Activated CD4-positive, alpha-beta T cell treated with anti-CD3 and anti-CD28 coated beads for 36 hours (primary cell): ENCODE data around the gene MBD5. TPM values are rescaled to one million over a fixed set of nuclear protein-coding genes. Genes with fewer than 3 reads are reported as not detected.
A peak's percentile ranks its signal among the peaks of the same experiment; 100 is the strongest.

Experiments
- ATAC-seq: fragments of 200-7000 bp; cut with Tn5 transposase; one replicate; pipeline ENCODE4 v1.10.0; 2021; ENCODE audit warnings: mild to moderate bottlenecking, moderate library complexity
- CTCF ChIA-PET: fragments of 350-600 bp; sonication (Branson Sonifier 250); formaldehyde crosslinking; loops from one replicate; lab custom pipeline; 2021; ENCODE audit warnings: antibody characterized with exemption; lab: Charles Lee
- POLR2A ChIA-PET: fragments of 350-600 bp; sonication (Branson Sonifier 250); formaldehyde crosslinking; loops from one replicate; lab custom pipeline; 2021; ENCODE audit warnings: antibody characterized with exemption, inconsistent platforms; lab: Charles Lee
- DNase-seq: peaks from one replicate; pipeline ENCODE4 v3.0.0-alpha.2; 2020
- H3K27ac Mint-ChIP-seq: one replicate; pipeline ENCODE4 v1.8.0; 2021; ENCODE audit warnings: mixed read lengths
- H3K27me3 Mint-ChIP-seq: one replicate; pipeline ENCODE4 v1.8.0; 2021; ENCODE audit warnings: mixed read lengths
- H3K36me3 Mint-ChIP-seq: one replicate; pipeline ENCODE4 v1.8.0; 2021; ENCODE audit warnings: low read depth, mixed read lengths
- H3K4me1 Mint-ChIP-seq: one replicate; pipeline ENCODE4 v1.8.0; 2021; ENCODE audit warnings: mixed read lengths
- H3K4me3 Mint-ChIP-seq: one replicate; pipeline ENCODE4 v1.8.0; 2021; ENCODE audit warnings: mild to moderate bottlenecking, moderate library complexity, mixed read lengths
- H3K9me3 Mint-ChIP-seq: one replicate; pipeline ENCODE4 v1.8.0; 2021; ENCODE audit warnings: low read depth, mixed read lengths
- intact Hi-C, 2 experiments: fragments of 100-400 bp; cut with DNase I in 1 of 2; cut with micrococcal nuclease in 1 of 2; formaldehyde crosslinking; loops; one replicate each; pipeline versions ENCODE4 v1.14.2 to v1.15.1; 2022 to 2024; cut with DNase I, micrococcal nuclease
- total RNA-seq, 2 experiments: library from RNA; stranded (reverse); gene quantifications; one replicate each; pipeline ENCODE4 v1.2.3, GENCODE V29; 2021

Gene MBD5
- total RNA-seq, 2 experiments from 2014 or later: 20.1 to 26.5 TPM

DNA sequence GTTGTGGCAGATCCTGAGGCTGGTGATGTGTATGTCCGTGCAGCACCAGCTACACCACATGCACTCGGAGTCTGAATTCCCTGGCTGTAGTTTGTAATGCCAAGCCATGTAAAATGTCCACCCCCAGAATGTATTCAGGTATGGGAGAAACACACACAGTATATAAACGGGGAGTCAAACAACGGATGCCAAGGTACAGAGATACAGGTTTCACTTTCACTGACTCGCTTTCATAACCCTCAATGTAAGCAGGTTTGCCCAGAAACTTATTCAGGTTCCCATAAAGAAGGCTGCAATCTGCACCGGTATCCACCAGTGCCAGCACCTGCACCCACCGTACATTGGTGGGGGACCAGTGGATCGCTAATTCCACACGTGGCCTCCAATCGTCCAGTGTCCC, 237.2 kb downstream of the MBD5 start:
- H3K36me3 Mint-ChIP-seq: peaks cover 30% of the 10 kb centered on the region
- intact Hi-C loops: no loop called here
- H3K27me3 Mint-ChIP-seq: no peaks in the 10 kb centered on the region
- CTCF ChIA-PET: no interaction called here
- no peak overlapping the region for H3K4me3 Mint-ChIP-seq
- DNase-seq: no peak
- H3K4me1 Mint-ChIP-seq: no peaks in the 10 kb centered on the region
- H3K27ac Mint-ChIP-seq: no peak overlapping the region
- peaks cover 25% of the 10 kb centered on the region for H3K9me3 Mint-ChIP-seq
- no peak for ATAC-seq
- POLR2A ChIA-PET: no interaction called here

DNA sequence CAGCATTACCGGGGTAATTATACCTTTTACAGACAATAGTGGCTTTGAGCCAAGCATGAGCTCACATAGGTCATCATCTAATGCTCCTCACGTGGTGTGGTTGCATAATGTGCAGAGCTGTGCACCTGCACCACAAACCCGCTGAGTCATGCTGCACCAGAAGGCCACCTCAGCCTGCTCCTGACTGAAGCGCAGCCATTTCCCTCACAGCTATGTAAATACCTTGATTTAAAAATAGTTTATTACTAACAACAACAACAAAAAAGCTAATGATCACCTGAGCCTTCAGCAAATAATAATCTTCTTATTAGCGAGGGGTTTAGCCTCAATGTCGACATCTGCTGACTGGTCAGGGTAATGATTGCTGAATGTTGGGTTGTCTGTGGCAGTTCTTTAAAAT, 238.8 kb downstream of the MBD5 start:
- DNase-seq (peak; percentile 27), ATAC-seq (no peak)
- ChIA-PET CTCF (no interaction called here), POLR2A (no interaction called here)
- Mint-ChIP-seq H3K36me3 (peaks cover 23% of the 10 kb centered on the region), H3K9me3 (peaks cover 17% of the 10 kb centered on the region), H3K27me3 (no peaks in the 10 kb centered on the region), H3K27ac (no peak overlapping the region), H3K4me3 (no peak overlapping the region), H3K4me1 (no peaks in the 10 kb centered on the region)
- intact Hi-C loops: no loop called here

DNA sequence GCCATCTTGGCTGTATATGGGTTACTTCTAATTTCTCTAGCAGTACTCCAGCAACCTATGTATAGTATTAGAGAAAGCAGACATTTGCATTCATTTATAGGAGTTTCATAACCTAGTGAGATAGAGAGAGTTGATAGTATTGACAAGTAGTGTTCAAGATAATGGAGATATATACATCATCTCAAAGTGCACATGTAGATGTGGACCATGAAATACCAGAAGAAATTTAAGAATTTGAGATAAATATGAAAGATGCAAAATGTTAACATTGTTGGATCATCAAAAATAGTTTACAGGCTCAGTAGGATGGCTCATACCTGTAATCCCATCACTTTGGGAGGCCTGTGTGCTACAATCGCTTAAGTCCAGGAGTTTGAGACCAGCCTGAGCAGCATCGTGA, 243.0 kb downstream of the MBD5 start:
- Mint-ChIP-seq H3K27ac (no peak overlapping the region), H3K27me3 (no peaks in the 10 kb centered on the region), H3K4me1 (no peaks in the 10 kb centered on the region)

DNA sequence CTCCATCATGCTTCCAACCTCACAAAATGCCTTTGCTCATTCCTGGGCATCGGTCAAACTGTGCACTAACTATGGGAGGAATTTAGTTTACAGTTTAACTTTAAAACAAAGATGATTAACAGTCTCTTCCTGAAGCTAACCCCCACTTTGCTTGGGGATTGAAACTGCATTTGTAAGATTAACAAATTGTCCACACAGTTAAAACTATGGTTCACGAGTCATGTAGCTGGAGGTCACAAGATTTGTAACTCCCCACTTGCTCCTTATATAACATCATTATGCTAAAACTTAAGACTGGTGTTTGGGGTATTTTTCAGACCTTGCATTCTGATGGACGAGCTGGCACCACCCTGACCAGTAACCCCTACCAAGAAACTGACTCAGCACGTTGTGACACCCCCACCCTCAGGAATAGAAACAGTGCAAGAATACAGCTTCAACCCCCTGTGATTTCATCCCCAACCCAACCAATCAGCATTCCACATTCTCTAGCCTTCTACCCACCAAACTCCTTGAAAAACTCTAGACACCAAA, 252.3 kb downstream of the MBD5 start:
- Mint-ChIP-seq H3K4me1 (no peaks in the 10 kb centered on the region), H3K27me3 (no peaks in the 10 kb centered on the region), H3K4me3 (no peak overlapping the region), H3K9me3 (peaks cover 2% of the 10 kb centered on the region), H3K36me3 (peaks cover 8% of the 10 kb centered on the region), H3K27ac (no peak overlapping the region)
- DNase-seq (no peak), ATAC-seq (no peak)
- ChIA-PET CTCF (no interaction called here), POLR2A (no interaction called here)
- intact Hi-C loops: no loop called here

More for the DNA sequence above, 243.0 kb downstream of the MBD5 start:
- H3K36me3 Mint-ChIP-seq: peaks cover 8% of the 10 kb centered on the region
- ATAC-seq (no peak), DNase-seq (no peak)
- intact Hi-C loops: no loop called here
- CTCF ChIA-PET: no interaction called here
- H3K4me3 Mint-ChIP-seq: no peak overlapping the region
- H3K9me3 Mint-ChIP-seq: peaks cover 15% of the 10 kb centered on the region
- POLR2A ChIA-PET: no interaction called here

DNA sequence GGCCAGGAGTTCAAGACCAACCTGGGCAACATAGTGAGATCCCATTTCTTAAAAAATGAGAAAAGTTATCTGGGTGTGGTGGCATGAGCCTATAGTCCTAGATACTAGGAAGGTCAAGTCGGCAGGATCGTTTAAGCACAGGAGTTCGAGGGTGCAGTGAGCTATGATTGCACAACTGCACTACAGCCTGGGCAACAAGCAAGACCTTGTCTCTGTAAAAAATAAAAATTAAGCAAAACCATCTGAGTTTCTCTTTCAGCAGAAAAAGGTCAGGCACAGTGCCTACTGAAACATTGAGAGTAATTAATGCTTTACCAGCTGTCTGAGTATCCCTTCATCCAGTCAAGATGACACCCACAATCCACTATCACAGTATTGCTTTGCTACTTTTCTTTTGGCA, 258.3 kb downstream of the MBD5 start:
- POLR2A ChIA-PET: no interaction called here
- no peak overlapping the region for H3K4me3 Mint-ChIP-seq
- H3K9me3 Mint-ChIP-seq: no peaks in the 10 kb centered on the region
- CTCF ChIA-PET: interaction anchor here (1.2 to 1.7 kb wide), 2 partner anchors 41 to 230 kb away, joined by 3 to 9 read pairs; no protein-coding TSS in a partner anchor
- H3K27me3 Mint-ChIP-seq: no peaks in the 10 kb centered on the region
- ATAC-seq (no peak), DNase-seq (no peak)
- H3K36me3 Mint-ChIP-seq: peaks cover 2% of the 10 kb centered on the region
- H3K27ac Mint-ChIP-seq: no peak overlapping the region
- H3K4me1 Mint-ChIP-seq: no peaks in the 10 kb centered on the region
- intact Hi-C loops: no loop called here

DNA sequence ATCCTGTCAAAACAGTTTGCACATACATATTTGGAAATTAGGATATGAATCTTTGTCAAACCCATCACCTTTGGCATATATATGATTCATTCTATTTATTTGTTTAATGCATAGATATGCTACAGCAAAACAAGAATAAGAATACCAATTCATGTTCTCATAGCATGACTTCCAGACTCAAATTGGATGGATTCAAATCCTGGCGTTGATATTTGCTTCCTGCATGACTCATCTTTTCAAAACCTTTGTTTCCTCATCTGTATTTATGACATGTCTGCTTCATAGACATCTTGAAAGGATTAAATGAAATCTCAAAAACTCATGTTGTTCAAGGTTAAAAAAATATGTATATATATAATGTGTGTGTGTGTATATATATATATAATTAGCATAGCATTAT, 261.3 kb downstream of the MBD5 start:
- ChIA-PET CTCF (no interaction called here), POLR2A (no interaction called here)
- intact Hi-C loops: no loop called here
- Mint-ChIP-seq H3K27me3 (no peaks in the 10 kb centered on the region), H3K9me3 (no peaks in the 10 kb centered on the region), H3K4me1 (no peaks in the 10 kb centered on the region), H3K36me3 (peaks cover 2% of the 10 kb centered on the region), H3K4me3 (no peak overlapping the region), H3K27ac (no peak overlapping the region)
- DNase-seq: no peak
- no peak for ATAC-seq

DNA sequence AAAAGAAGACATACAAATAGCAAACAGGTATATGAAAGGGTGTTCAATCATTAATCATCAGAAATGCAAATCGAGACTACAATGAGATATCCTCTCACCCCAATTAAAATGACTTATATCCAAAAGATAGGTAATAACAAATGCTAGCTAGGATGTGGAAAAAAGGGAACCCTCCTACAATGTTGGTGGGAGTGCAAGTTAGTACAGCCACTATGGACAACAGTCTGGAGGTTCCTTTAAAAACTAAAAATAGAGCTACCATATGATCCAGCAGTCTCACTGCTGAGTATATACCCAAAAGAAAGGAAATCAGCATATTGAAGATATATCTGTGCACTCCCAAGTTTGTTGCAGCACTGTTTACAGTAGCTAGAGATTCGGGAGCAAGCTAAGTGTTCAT, 271.5 kb downstream of the MBD5 start:
- Mint-ChIP-seq H3K4me1 (no peaks in the 10 kb centered on the region), H3K9me3 (no peaks in the 10 kb centered on the region), H3K4me3 (no peak overlapping the region), H3K36me3 (peaks cover 5% of the 10 kb centered on the region), H3K27ac (no peak overlapping the region), H3K27me3 (no peaks in the 10 kb centered on the region)
- ChIA-PET POLR2A (no interaction called here), CTCF (interaction anchor here (1.0 kb wide), 1 partner anchor 15 kb away, joined by 3 read pairs; no protein-coding TSS in a partner anchor)
- ATAC-seq (no peak), DNase-seq (no peak)
- intact Hi-C loops: no loop called here

DNA sequence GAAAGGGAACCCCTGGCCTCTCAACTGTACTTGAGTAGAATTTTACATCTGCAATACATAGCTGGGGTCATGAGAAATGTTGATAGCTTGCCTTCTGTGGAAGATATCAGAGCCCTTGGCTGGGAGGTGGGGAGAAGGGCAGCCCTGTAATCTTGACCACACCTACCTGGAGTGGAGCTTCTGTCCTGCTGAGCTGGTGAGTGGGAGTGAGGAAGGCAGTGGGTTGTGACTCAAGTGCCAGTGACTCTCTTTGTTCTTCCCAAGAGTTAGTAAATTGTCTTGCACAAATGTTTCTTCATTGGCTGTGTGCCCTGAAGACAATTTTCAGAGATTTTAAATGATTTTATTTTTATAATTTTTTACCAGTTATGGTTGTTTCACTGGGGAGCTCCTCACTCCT, 277.3 kb downstream of the MBD5 start:
- POLR2A ChIA-PET: no interaction called here
- Mint-ChIP-seq H3K4me3 (no peak overlapping the region), H3K27ac (no peak overlapping the region), H3K27me3 (no peaks in the 10 kb centered on the region), H3K4me1 (no peaks in the 10 kb centered on the region), H3K36me3 (peaks cover 3% of the 10 kb centered on the region), H3K9me3 (no peaks in the 10 kb centered on the region)
- DNase-seq (no peak), ATAC-seq (no peak)
- CTCF ChIA-PET: interaction anchor here (0.6 kb wide), 1 partner anchor 555 kb away, joined by 3 read pairs; no protein-coding TSS in a partner anchor
- intact Hi-C loops: no loop called here

DNA sequence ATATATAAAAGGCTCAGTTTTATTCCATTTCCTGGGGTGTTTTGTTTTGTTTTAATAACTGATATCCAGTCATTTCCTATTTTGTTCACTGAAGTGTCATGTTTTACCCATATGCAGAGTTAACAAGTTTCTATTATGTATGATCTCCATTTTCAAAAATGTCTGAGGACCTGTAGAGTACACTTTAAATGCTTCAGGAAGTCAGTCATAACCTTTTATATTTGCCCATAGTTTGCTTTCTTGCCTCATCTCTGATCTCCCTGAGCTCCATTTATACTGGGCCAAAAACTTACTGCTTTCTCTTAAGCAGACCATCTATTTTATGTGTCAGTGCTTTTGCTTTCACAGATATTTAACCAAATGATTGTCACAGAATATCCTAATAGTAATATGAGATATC, 278.7 kb downstream of the MBD5 start:
- CTCF ChIA-PET: no interaction called here
- Mint-ChIP-seq H3K36me3 (peaks cover 3% of the 10 kb centered on the region), H3K4me1 (no peaks in the 10 kb centered on the region), H3K4me3 (no peak overlapping the region), H3K27me3 (no peaks in the 10 kb centered on the region), H3K27ac (no peak overlapping the region), H3K9me3 (no peaks in the 10 kb centered on the region)
- intact Hi-C loops: no loop called here
- DNase-seq: no peak
- POLR2A ChIA-PET: no interaction called here
- no peak for ATAC-seq

DNA sequence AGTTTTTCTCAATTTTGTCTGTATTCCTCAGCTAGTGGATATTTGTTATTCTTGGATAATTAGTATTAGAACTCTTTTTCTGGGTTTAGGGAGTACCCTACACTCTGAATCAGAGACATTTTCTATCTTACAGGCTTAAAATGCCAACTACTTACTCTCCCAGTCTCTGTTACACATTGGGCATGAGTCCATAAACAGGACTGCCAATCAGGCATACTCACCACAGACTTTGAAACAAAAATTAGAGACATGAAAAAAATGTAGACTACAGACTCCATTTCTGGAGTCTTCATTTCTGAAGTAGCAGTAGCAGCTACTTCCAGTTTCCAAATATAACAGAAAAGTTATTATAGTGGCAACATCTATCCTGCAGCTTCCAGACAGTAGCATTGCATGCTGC, 279.7 kb downstream of the MBD5 start:
- ChIA-PET POLR2A (no interaction called here), CTCF (no interaction called here)
- no peaks in the 10 kb centered on the region for H3K27me3 Mint-ChIP-seq
- DNase-seq (no peak), ATAC-seq (no peak)
- H3K4me3 Mint-ChIP-seq: no peak overlapping the region
- intact Hi-C loops: no loop called here
- peaks cover 5% of the 10 kb centered on the region for H3K36me3 Mint-ChIP-seq
- H3K27ac Mint-ChIP-seq: no peak overlapping the region
- H3K4me1 Mint-ChIP-seq: no peaks in the 10 kb centered on the region
- H3K9me3 Mint-ChIP-seq: no peaks in the 10 kb centered on the region

DNA sequence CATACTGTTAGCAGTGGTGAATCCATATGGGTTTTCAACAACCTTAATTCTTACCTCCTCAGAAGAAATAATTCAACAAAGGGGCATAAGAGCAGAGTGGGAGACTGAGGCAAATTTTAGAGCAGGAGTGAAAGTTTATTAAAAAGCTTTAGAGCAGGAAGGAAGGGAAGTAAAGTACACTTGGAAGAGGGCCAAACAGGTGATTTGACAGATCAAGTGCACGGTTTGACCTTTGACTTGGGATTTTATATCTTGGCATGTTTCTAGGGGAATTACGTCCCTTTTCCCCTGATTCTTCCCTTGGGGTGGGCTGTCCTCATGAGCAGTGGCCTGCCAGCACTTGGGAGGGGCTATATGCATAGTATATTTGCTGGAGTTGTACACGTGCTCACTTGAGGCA, 280.5 kb downstream of the MBD5 start:
- Mint-ChIP-seq H3K9me3 (no peaks in the 10 kb centered on the region), H3K4me1 (no peaks in the 10 kb centered on the region), H3K4me3 (no peak overlapping the region), H3K36me3 (peaks cover 3% of the 10 kb centered on the region), H3K27ac (no peak overlapping the region), H3K27me3 (no peaks in the 10 kb centered on the region)
- POLR2A ChIA-PET: no interaction called here
- CTCF ChIA-PET: no interaction called here
- intact Hi-C loops: no loop called here
- no peak for DNase-seq
- no peak for ATAC-seq

DNA sequence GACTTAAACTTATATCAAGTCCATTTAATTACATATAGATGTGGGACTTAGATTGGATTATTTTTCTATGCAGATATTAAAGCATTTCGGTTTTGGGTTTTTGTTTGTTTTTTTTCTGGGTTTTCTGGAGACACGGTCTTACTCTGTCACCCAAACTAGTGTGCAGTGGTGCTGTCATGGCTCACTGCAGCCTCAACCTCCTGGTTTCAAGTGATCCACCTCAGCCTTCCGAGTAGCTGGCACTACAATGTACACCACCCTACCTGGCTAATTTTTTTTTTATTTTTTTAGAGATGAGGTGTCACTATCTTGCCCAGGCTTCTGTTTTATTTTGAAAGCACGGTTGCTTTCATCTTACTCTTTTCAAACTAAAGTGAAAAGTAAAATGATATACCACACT, 281.6 kb downstream of the MBD5 start:
- H3K9me3 Mint-ChIP-seq: no peaks in the 10 kb centered on the region
- no peak overlapping the region for H3K27ac Mint-ChIP-seq
- H3K27me3 Mint-ChIP-seq: no peaks in the 10 kb centered on the region
- ATAC-seq: no peak
- intact Hi-C loops: no loop called here
- H3K4me1 Mint-ChIP-seq: no peaks in the 10 kb centered on the region
- H3K4me3 Mint-ChIP-seq: no peak overlapping the region
- DNase-seq: no peak
- H3K36me3 Mint-ChIP-seq: peaks cover 3% of the 10 kb centered on the region
- ChIA-PET CTCF (no interaction called here), POLR2A (no interaction called here)

DNA sequence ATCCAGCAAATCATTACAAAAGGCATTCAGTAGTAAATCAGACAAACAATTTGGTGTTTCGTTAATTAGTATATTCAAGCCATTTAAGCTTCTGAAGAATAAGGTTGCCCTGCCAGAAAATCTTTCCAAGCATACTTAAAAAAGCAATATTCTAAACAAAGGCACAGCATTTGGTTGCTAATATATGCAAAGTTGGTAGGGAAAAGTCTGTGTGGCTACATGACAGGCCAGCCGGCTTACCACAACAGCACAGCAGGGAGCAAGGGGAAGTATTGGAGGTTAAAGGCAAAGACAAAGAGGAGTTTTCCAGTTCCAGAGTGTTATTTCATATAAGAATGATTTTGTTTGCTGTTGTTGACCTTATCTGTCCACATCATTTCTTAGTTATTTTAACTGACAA, 282.3 kb downstream of the MBD5 start:
- no peaks in the 10 kb centered on the region for H3K4me1 Mint-ChIP-seq
- POLR2A ChIA-PET: no interaction called here
- no peaks in the 10 kb centered on the region for H3K27me3 Mint-ChIP-seq
- DNase-seq (no peak), ATAC-seq (no peak)
- H3K27ac Mint-ChIP-seq: no peak overlapping the region
- H3K4me3 Mint-ChIP-seq: no peak overlapping the region
- CTCF ChIA-PET: no interaction called here
- H3K36me3 Mint-ChIP-seq: peaks cover 3% of the 10 kb centered on the region
- intact Hi-C loops: no loop called here
- peaks cover 1% of the 10 kb centered on the region for H3K9me3 Mint-ChIP-seq
